ENCODE results near the gene CLASRP.
A peak's percentile ranks its signal among the peaks of the same experiment; 100 is the strongest.

The CLASRP gene

DNA sequence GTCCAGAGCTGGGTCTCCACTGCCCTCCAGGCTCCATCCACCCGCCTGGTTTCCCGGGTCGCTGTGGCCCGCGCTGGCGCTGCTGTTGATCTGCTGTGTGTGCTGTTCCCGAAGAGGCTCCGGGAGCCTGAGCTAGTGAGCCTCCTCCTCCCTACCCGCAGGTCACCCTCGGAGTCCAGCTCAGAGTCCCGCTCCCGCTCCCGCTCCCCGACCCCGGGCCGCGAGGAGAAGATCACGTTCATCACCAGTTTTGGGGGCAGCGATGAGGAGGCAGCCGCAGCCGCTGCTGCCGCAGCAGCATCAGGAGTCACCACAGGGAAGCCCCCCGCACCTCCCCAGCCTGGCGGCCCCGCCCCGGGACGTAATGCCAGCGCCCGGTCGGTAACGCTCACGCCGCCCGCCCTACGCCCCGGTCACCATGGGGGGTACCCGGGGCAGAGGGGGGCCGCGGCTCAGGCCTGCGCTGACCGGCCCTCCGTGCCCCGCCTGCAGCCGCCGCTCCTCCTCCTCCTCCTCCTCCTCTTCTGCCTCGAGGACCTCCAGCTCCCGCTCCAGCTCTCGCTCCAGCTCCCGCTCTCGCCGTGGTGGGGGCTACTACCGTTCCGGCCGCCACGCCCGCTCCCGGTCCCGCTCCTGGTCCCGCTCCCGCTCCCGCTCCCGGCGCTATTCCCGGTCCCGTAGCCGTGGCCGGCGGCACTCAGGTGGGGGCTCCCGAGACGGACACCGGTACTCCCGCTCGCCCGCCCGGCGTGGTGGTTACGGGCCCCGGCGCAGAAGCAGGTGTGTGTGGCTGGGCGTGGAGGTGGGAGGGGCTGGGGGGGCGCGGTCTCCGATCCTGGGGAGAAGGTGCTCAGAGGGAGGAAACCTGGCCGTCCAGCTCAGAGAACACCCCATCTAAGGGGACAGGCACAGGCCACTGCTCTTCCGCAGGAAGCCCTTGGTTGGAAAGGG lies 25.3 kb downstream of the CLASRP start:
- no peak for DNase-seq

DNA sequence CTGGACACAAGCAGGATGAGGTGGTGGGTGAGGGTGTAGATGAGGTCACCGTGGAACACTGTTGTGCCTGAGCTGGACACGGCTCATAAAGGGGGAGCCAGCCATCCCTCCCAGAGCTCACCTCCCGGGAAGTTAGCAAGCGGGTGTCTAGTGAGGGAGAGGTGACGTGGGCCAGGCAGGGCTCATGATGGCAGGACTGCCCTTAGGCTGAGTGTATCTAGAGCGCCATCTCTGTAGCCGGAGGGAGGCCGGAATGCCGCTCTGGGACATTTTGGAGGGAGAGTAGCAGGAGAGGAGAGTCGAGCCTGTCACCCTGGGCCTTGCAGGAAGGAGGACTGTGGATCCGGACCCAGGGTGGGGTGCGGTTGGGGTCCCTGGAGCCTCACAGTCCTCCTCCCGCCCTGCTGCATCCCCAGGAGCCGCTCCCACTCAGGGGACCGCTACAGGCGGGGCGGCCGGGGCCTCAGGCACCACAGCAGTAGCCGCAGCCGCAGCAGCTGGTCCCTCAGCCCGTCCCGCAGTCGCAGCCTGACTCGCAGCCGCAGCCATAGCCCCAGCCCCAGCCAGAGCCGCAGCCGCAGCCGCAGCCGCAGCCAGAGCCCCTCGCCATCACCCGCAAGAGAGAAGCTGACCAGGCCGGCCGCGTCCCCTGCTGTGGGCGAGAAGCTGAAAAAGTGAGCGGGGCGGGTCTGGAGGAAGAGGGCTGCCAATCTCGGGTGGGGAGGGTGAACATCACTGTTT lies 28.2 kb downstream of the CLASRP start:
- DNase-seq, result no peak

DNA sequence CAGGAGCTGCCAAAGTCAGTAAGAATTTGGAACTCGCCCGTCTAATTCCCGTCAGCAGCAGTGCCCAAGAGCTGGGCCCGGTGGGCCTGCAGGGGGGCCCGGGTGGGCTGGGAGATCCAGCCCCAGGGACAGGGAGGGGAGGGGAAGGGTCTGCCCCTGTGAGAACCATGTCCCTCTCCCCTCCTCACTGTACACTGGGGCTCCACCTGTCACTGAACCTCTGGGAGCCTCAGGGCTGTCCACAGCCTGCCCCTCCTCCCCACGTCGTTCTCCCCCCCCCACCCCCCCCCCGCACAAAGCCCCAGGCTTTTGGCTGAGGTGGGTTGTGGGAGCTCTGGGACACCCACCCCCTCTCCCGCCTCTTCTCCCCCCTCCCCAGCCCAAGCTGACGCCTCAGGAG lies 29.2 kb downstream of the CLASRP start:
- DNase-seq, result no peak

DNA sequence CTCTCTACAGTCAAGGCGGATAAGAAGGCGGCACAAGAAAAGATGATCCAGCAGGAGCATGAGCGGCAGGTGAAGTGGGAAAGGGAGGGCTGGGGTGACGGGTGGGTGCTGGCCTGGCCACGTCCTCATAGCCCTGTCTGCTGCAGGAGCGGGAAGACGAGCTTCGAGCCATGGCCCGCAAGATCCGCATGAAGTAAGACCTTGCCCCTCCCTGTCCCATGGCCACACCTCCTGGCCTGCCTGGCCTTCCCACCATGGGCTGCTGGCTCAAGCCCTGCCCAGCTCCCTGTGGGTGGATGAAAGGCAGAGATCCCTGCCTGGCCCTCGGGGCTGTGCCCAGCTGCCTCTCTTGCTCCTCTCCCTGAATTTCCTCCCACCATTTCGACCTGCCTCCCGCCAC lies 30.2 kb downstream of the CLASRP start:
- DNase-seq, result no peak

DNA sequence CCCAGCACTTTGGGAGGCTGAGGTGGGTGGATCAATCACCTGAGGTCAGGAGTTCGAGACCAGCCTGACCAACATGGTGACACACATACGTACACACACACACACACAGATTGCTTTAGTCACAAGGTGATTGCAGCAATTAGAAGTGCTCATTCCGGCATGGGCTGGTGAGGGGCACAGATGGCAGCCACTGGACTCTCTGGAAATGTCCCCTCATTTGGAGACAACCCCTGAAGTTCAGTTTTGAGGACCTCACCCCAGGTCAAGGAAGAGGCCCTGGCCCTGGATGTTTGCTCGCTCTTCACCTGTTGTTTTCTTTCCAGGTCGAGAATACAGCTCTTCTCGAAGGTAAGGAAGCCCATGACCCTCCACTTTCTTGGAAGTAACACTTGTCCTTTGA lies 31.4 kb downstream of the CLASRP start:
- no peak for DNase-seq

DNA sequence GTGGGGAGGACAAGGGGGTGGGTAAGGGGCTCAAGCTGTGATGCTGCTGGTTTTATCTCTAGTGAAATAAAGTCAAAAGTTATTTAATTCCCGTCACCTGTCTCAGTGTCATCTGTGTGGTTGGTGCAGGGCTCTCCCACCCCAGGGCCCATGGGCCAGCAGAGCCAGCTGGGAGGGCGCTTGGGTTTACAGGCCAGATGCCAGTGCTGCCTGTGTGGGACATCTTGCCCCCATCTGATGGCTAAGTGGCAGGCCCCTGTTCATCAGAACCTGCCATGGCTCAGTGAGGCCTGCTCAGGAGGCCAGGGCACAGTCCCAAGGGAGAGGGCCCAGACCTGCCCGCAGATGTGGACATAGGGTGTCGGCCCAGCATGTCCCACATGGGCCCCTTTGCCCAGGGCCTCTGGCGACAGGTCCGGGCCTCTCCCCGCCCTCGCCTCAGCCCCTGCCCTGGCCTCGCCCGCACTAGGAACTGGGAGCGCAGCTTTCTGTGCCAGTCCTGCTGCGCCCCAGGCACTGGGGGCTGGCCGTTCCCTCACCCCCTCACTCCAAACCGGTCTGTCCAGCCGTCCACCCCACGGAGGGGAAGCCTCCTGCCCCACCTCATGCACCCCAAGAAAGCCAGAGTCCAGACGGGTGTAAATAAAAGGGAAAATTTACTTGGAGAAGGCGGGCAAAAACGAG lies 32.2 kb downstream of the CLASRP start:
- no peak for DNase-seq

DNA sequence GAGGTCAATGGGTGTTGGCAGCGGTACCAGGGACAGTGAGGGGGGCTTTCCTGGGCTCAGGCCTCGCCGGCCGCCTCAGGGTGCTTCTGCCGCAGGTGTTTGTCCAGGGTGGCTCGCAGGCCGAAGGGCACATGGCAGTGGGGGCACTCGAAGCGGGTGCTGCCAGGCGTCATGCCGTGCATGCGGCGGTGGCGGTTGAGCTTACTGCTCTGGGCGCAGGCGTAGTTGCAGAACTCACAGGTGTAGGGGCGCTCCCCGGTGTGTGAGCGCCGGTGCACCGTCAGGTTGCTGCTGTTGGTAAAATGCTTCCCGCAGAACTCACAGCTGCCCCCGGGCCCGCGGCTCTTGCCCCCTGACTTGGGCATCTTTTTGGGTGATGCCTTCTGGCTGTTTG lies 32.7 kb downstream of the CLASRP start:
- no peak for DNase-seq

DNA sequence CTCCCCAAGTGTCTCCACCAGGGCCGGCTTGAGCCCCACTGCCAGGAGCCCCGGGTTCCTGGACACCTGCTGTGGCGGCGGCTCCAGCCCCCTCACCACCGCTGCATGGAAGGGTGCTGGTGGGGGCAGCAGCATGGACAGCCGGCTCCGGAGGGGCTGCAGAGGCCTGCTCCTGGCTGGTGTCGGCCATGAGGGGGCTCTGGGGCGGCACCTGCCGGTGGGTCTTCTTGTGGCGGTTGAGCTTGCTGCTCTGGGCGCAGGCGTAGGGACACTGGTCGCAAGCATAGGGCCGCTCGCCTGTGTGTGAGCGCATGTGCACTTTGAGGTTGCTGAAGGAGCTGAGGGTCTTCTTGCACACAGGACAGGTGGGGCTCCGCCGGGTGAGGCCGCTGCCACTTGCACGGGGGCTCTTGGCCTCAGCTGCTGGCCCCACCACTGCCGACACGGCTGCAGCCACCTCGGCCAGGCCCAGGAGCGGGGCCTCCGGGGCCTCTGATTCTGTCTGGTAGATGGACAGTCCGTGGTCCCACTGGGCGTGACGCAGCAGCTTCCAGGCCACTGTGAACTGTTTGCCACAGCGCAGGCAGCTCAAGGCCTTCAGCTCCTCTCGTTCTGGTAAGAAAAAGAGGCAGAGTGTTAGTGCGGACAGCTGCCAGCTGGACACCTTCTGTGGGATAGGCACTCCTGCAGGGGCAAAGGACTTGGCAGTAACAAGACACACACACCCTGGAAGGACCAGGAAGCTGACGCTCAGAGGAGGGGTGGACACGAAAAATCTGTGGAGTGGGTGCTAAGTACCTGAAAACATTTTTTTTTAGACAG lies 33.3 kb downstream of the CLASRP start:
- no peak for DNase-seq

DNA sequence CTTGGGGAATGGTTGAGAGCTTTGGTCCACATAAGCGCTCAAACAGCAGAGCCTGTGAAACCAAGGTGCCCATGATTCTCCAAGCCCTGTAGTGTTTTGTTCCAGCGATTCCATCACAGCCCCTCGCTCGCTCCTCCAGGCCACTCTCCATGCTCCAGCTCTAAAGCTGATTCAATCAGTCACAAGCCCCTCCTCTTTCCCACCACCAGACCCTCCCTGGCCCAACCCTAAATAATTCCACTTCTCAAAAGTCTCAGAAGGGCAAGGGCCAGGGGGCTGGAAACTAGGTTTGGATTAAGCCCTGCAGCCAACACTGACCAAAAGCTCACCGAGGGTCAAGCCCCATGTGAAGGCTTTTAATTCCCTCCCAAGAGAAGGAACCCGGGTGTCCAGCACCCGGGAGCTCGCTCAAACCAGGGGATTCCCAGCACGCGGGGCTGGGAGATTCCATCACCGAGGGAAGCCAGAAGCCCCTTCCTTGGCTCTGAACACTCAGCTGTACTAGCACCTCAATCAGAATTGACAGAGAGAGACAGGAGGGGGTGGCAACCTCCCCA lies 36.0 kb downstream of the CLASRP start:
- no peak for DNase-seq

DNA sequence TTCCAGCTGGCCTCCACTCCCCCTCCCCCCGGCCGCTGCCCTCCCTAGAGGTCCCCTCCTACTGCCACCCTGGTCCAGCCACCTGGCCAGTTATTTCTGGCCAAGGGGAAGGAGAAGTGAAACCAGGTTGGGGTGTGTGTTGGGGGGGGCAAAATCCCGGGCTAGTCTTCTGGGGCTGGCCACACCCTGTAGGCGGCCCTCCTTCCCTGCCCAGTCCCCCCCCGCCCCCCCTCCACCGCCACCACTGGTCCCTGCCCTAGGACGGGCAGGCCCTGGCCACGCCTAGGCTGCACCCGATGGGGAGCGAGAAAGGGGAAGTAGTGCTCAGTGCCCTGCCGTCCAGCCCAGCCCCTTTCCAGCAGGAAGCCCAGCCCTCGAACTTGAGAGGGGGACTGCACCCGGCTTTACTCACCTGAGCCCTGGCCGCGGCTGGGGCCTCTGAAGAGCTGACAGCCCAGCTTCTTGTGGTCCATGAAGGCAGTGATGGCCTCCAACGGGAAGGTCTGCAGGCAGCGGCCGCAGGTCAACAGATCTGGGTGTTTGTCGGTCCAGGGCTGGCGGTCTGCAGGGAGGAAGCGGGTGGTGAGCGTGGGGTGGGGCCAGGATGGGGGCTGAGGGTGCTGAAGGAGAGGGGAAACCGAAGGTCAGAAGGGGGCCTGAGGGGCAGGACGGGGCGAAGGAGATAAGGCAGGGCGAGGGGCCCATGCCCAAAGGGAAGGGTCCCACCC lies 36.6 kb downstream of the CLASRP start:
- DNase-seq, result no peak

DNA sequence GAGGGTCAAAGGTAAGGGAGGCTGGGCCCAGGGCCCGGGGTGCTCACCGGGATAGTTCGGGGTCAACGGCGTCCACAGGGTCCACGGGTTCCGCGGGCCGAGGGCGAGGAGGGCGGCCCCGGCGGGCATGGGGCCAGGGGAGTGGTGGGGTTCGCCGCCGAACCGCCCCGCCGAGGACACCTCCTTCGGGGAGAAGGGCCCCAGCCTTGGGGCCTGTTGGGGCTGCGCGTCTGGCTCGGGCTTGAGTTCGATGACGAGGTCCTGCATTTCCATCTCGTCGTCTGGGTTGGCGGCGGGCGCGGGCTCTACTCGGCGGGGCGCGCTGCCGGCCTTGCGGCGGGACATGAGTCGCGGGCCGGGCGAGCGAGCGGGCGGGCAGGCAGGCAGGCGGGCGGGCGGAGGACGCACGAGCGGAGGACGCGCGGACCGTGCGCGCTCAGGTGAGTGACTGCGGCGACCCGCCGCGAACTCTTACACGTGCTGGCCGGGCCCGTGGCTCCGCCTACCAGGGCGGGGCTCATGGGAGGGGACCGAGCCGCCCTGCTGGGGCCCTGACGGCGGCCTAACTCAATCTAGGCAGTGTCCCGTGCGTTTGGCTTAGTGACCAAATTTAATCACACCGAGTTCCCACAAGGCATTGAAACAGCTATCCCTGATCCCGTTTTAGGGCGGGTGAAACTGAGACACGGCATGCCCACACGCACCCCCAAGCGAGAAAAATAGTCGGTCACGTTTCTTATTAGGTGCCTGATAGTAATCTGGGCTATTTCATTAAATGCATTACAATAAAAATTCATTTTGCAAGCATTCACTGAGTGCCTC lies 37.4 kb downstream of the CLASRP start, which contains the start of gene ZNF296:
ZNF296 (minus strand) TSS at position 450 of the 822 bp plus-strand sequence; CDS start at position 345, 105 bp downstream.
- no peak for DNase-seq

DNA sequence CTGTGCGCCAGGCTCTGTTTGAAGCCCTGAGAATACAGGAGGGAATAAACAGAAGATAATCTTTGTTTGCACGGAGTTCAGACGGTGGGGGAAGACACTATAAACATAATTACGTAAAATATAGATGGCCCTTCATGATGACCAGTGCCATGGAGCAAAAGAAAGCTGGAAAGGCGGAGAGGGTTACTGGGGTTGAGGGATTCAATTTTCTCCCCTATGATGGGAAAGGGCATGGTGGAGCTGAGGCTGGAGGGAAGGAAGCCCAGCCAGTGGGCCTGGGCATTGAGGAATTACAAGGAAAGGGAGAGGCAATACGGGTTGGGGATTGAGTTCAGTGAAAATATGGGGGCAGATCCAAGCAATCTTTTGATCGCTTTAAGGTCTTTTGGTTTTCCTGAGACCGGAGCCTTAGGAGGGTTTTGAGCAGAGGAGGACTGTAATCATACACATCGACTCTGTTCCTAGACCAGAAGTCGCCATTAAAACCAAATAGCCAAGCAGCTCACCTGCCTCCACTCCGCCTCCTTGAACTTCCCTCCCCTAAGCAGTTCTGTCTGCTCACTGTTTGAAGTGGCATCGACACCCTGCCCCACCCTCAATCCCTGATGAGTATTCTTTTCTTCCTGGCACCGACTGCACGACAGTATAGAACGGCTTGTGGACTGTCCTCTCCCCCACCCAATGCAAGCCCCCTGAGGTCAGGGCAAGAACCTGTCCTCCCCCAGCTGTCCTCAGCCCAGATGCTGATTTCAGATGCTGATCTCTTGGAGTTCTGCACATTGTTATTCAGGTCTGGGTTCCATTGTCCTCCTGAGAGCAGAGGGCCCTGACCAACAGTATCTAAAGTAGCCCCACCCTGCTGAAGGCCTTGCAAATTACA lies 38.2 kb downstream of the CLASRP start:
- DNase-seq, result no peak

DNA sequence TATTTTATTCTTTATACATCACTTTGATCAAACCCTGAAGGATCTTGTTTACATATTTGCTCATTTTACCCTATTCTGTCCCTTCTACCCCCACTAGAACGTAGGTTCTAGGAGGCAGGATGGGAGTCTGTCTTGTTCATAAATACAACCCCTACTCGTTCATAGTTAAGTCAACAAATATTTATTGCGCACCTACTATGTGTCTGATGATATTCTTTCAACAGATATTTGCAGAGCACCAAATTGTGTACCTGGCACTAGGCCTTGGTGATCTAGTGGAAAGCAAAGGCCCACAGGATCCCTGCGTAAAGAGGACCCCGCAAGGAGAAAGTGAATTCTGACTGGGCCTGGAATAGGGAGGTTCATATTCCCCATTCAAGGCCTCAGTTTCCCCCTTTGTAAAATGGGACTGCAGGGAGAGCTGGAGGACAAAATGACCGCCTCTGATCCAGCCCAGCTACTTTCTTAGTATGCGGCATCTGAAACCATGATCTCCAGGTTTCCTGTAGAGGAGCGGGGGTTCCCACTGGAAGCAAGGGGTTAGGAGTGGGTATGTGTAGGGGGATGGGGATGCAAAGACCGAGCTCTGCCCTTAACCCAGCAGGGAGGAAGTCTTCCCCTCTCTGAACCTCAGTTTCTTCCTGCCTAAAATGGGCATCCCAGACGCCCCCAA lies 39.7 kb downstream of the CLASRP start:
- no peak for DNase-seq

DNA sequence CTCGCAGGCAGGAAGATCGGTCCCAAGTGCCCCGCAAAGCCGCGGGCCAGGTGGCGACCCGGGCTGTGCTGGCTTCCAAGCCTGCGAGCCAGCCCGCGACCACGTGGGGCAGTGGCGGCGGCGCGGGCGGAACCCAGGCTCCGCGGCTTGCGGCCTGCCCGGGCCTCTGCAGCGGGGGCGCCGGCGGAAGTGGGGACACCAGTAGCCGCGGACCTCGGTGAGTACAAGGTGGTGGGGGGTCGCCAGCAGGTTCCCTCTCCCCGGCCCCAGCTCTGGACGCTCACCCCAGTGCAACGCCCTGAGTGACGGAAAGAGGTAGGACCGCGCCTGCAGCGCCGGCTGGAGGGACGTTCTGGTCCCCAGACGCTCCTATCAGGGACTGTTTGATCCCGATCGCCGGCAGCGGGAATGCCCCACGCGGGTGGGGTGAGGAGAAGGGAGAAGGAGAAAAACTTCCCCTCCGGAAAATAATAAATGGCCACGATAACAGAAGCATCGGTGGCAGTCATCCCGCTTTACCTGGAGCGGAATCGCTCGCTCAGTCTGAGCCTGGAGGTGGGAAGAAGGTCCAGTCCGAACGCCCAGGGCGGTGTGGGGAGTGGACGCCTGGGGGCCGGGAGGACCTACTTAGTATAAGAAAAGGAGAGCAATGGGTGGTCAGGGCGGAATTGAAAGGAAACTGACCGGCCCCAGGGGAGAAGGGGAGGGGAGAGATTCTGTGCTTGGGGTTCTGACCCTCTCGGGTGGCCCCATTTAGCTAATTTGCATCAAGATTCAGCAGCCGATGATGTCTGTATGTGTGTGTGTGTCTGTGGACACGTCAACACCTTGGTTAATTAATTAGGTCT lies 40.4 kb downstream of the CLASRP start, which contains the start of gene GEMIN7:
GEMIN7 (plus strand) TSS at position 198 of the 848 bp plus-strand sequence. CDS start 10,855 bp downstream, outside the sequence.
- DNase-seq, result peak; percentile 18

DNA sequence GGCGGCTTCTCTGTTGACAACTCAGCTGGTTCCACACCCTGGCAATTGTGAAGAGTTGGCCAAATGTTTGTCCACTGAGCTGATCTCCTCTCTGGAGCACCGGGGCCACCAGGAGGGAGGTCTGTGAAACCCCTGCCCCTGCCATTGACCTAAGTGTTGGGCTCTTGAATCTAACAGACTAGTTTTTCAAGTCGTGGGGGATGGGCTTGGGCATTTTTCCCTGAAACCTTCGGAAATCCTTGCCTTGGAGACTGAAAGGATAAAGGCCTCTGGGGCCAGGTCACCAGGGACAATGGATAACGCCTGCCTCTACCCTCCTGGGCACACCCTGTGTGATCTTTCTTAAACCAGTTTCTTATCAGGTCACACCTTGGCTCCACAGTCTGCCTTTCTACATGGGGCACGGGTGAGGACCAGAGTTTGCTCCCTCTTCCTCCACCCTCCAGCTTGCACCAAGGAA lies 41.1 kb downstream of the CLASRP start:
- DNase-seq, result no peak

DNA sequence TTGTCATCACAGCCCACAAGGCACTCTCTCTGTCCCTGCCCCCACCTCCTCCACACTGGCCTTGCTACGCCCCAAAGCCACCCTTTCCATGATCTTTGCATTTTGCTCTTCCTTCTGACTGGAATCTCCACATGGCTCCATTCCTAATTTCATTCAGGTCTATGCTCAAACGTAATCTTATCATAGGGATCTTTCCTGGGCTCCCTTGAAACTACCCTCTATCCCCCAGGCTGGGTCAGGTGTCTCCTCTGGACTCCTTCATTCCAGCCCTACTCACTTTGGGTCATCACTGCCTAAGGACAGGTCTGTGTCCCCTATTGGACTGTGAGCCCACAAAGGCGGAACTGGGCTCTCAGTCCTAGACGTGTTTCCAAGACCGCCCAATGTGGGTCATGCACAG lies 43.3 kb downstream of the CLASRP start:
- no peak for DNase-seq

DNA sequence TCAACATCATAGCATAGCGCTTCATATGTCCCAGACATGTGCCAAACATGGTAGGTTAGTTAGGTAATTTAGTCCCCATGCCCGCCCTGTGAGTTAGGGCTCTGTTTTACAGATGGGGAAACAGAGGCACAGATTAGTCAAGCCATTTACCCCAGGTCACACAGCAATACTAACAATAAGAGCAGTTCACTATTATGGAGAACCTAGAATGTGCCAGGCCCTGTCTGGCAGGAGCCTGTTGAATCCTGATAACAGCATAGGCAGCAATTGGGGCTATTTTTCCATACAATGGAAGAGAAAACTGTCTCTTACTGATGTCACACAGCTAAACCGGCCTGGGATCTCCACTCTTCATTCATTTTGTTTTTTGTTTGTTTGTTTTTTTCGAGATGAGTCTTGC lies 47.6 kb downstream of the CLASRP start:
- DNase-seq, result no peak

DNA sequence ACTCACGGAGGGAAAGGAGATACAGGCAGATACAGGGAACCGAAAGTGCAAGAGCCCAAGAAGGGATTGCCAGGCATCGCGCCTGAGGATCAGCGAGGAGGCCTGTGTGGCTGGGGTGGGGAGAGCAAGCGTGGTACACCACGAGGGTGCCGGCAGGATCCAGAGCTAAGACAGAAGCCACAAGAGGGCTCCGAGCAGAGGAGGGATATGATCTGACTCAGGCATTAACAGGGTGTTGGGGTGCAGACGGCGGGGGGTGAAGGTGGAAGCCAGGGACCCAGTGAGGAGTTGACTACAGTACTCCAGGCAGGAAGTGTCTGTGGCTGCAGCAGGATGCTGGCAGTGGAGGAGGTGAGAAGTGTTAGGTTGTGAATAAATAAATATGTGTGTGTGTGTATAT lies 48.7 kb downstream of the CLASRP start:
- DNase-seq, result no peak
